Panc1 (cell line): ENCODE data around the gene POLR3E. TPM values are rescaled to one million over a fixed set of nuclear protein-coding genes. Genes with fewer than 3 reads are reported as not detected.

Source experiments
- ATAC-seq: fragments of 200-7000 bp; cut with Tn5 transposase; 2 replicates; pipeline ENCODE4 v1.9.1; 2020; ENCODE audit warnings: mild to moderate bottlenecking, moderate library complexity
- BruUV-seq: library from RNA; stranded (reverse); fragments of 400-500 nt; replicated peaks from 2 replicates; lab custom pipeline; 2021; lab: Mats Ljungman, UMichigan
- CTCF ChIA-PET: fragments of 300-600 bp; sonication (Branson Sonifier 250); formaldehyde crosslinking; loops from one replicate; lab custom pipeline; 2022; ENCODE audit warnings: antibody characterized with exemption; lab: Charles Lee
- POLR2A ChIA-PET: fragments of 300-600 bp; sonication (Branson Sonifier 250); formaldehyde crosslinking; loops from one replicate; lab custom pipeline; 2022; ENCODE audit warnings: antibody characterized with exemption; lab: Charles Lee
- DNase-seq: peaks from one replicate; pipeline ENCODE4 v3.0.0-alpha.2; 2010; ENCODE audit warnings: low read depth, low spot score
- H3K27ac ChIP-seq: 2 replicates; pipeline ENCODE4 v1.5.1; 2011; ENCODE audit warnings: mild to moderate bottlenecking, low read length, inconsistent platforms
- H3K27me3 ChIP-seq: fragments of 200-500 bp; sonication (Bioruptor generic); 2 replicates; pipeline ENCODE4 v1.6.0; 2014; ENCODE audit warnings: low read length, inconsistent platforms; ENCODE audit not compliant: control insufficient read depth, insufficient read depth
- H3K36me3 ChIP-seq: fragments of 200-500 bp; sonication (Bioruptor generic); 2 replicates; pipeline ENCODE4 v1.5.1; 2014; ENCODE audit warnings: inconsistent platforms, mild to moderate bottlenecking, low read length, moderate library complexity; ENCODE audit not compliant: control insufficient read depth, insufficient read depth
- H3K4me1 ChIP-seq: 2 replicates; pipeline ENCODE4 v1.5.1; 2011; ENCODE audit warnings: inconsistent platforms, mild to moderate bottlenecking, low read length, moderate library complexity; ENCODE audit not compliant: control insufficient read depth, insufficient read depth
- H3K4me3 ChIP-seq, 2 experiments: 2 replicates each; pipeline ENCODE4 v1.5.1; 2011 to 2012; ENCODE audit warnings: low read depth in 2 of 2, low read length in 2 of 2, mild to moderate bottlenecking in 2 of 2, inconsistent platforms in 1 of 2, moderate library complexity in 1 of 2
- H3K9me3 ChIP-seq: fragments of 200-500 bp; sonication (Bioruptor generic); 2 replicates; pipeline ENCODE4 v1.5.1; 2014; ENCODE audit warnings: low read depth, mild to moderate bottlenecking, inconsistent platforms, low read length, moderate library complexity; ENCODE audit not compliant: control insufficient read depth, insufficient read depth
- CTCF ChIP-seq: fragments of 450-650 bp; IDR thresholded peaks from 2 replicates; pipeline ENCODE4 v1.5.1; 2017; ENCODE audit warnings: mild to moderate bottlenecking
- POLR2AphosphoS5 ChIP-seq: IDR thresholded peaks from 2 replicates; pipeline ENCODE4 v1.6.1; 2012; ENCODE audit warnings: mild to moderate bottlenecking, low read depth, low read length, moderate library complexity
- REST ChIP-seq, 2 experiments: IDR thresholded peaks; 2 replicates each; pipeline ENCODE4 v1.6.1; 2011 to 2012; ENCODE audit warnings: low read depth in 2 of 2, control low read depth in 1 of 2, low read length in 1 of 2, mild to moderate bottlenecking in 1 of 2, moderate library complexity in 1 of 2; ENCODE audit not compliant: insufficient read depth in 1 of 2
- SIN3A ChIP-seq: IDR thresholded peaks from 2 replicates; pipeline ENCODE4 v1.6.1; 2012; ENCODE audit warnings: low read depth, mild to moderate bottlenecking, low read length, moderate library complexity, borderline replicate concordance; ENCODE audit not compliant: insufficient read depth
- TCF7L2 ChIP-seq: IDR thresholded peaks from 2 replicates; pipeline ENCODE4 v1.6.1; 2011; ENCODE audit warnings: mild to moderate bottlenecking, low read depth, low read length, inconsistent platforms
- in situ Hi-C: cut with HindIII; loops from 2 replicates; pipeline ENCODE4 v1.10.0; 2016; ENCODE audit warnings: low sequenced_read_pairs, low pct_unique_long_range_greater_than_20kb
- intact Hi-C: fragments of 100-400 bp; cut with micrococcal nuclease; formaldehyde crosslinking; loops from one replicate; pipeline ENCODE4 v1.10.0; 2022; ENCODE audit not compliant: unreplicated experiment
- total RNA-seq: library from RNA; stranded (reverse); gene quantifications from one replicate; pipeline ENCODE4 v1.2.1, GENCODE V29; 2021; ENCODE audit not compliant: unreplicated experiment

POLR3E gene
- total RNA-seq, 1 experiment from 2014 or later: 45.2 TPM

GRCh38 chr16:22306788-22307187 lies 9.6 kb downstream of the POLR3E start:
- in situ Hi-C loops: no loop called here
- ChIA-PET POLR2A (no interaction called here), CTCF (no interaction called here)

GRCh38 chr16:22307838-22308237 lies 10.6 kb downstream of the POLR3E start:
- ChIA-PET POLR2A (no interaction called here), CTCF (no interaction called here)
- Histone ChIP-seq H3K4me1 (no peaks in the 10 kb centered on the region), H3K9me3 (no peaks in the 10 kb centered on the region), H3K4me3 (no peak overlapping the region), H3K27ac (no peak overlapping the region), H3K36me3 (no peaks in the 10 kb centered on the region; the same call in 1 of the 2 replicates), H3K27me3 (no peaks in the 10 kb centered on the region)
- no peak for ATAC-seq
- no peak for TF ChIP-seq SIN3A
- no TSS peak for BruUV-seq
- in situ Hi-C loops (no loop called here), intact Hi-C loops (no loop called here)
- DNase-seq: no peak

More at GRCh38 chr16:22306788-22307187, 9.6 kb downstream of the POLR3E start:
- intact Hi-C loops: no loop called here
- ATAC-seq: no peak
- BruUV-seq: no TSS peak
- H3K4me3 ChIP-seq: no peak overlapping the region
- no peak for TF ChIP-seq TCF7L2
- TF ChIP-seq CTCF: no peak
- no peak for TF ChIP-seq POLR2AphosphoS5
- no peak for TF ChIP-seq SIN3A
- no peaks in the 10 kb centered on the region; the same call in 1 of the 2 replicates for H3K36me3 ChIP-seq
- H3K27me3 ChIP-seq: no peaks in the 10 kb centered on the region
- H3K9me3 ChIP-seq: no peaks in the 10 kb centered on the region
- no peak for DNase-seq
- H3K27ac ChIP-seq: no peak overlapping the region
- H3K4me1 ChIP-seq: no peaks in the 10 kb centered on the region

GRCh38 chr16:22308824-22309520 lies 11.8 kb downstream of the POLR3E start:
- no TSS peak for BruUV-seq
- Histone ChIP-seq H3K36me3 (no peaks in the 10 kb centered on the region; the same call in 1 of the 2 replicates), H3K27me3 (no peaks in the 10 kb centered on the region), H3K9me3 (no peaks in the 10 kb centered on the region), H3K4me3 (no peak overlapping the region), H3K4me1 (no peaks in the 10 kb centered on the region), H3K27ac (no peak overlapping the region)
- intact Hi-C loops (no loop called here), in situ Hi-C loops (no loop called here)
- TF ChIP-seq CTCF (no peak), POLR2AphosphoS5 (no peak), SIN3A (no peak), REST (IDR thresholded peaks at IDR 0.05; ENCODE audit: insufficient read depth in 1 of 2, low read depth in 2 of 2, low read length in 1 of 2) (no peak)
- no peak for ATAC-seq
- POLR2A ChIA-PET: no interaction called here
- CTCF ChIA-PET: no interaction called here
- DNase-seq: no peak
